SU-DHL-6 (cell line): ENCODE data around the gene CACNA1C.

Source experiments
- H2AFZ ChIP-seq: fragments of 200-600 bp; sonication (generic); 2 replicates; pipeline ENCODE4 v1.6.1; 2014; ENCODE audit warnings: low read depth, mild to moderate bottlenecking, moderate library complexity, mixed read lengths, antibody characterized with exemption, low read length; ENCODE audit not compliant: severe bottlenecking
- H3F3A ChIP-seq: fragments of 200-600 bp; shearing (Covaris generic); 2 replicates; pipeline ENCODE4 v1.6.0; 2016; ENCODE audit warnings: antibody characterized with exemption, mild to moderate bottlenecking; ENCODE audit not compliant: insufficient read depth
- H3K27ac ChIP-seq: fragments of 200-600 bp; sonication (generic); 2 replicates; pipeline ENCODE4 v1.5.1; 2016; ENCODE audit warnings: low read depth, mild to moderate bottlenecking, low read length, moderate library complexity, mixed read lengths
- H3K27me3 ChIP-seq: fragments of 200-600 bp; sonication (generic), shearing (Covaris generic); 2 replicates; pipeline ENCODE4 v1.6.0; 2014; ENCODE audit warnings: mild to moderate bottlenecking, low read length
- H3K36me3 ChIP-seq: fragments of 200-600 bp; sonication (generic); 2 replicates; pipeline ENCODE4 v1.6.1; 2014; ENCODE audit warnings: mild to moderate bottlenecking, low read length, mixed read lengths
- H3K4me2 ChIP-seq: fragments of 300-600, 200-600 bp; shearing (Covaris generic), sonication (generic); 2 replicates; pipeline ENCODE4 v1.6.0; 2014; ENCODE audit warnings: low read length, low read depth, mild to moderate bottlenecking; ENCODE audit not compliant: poor library complexity, severe bottlenecking
- H3K4me3 ChIP-seq: fragments of 200-600 bp; sonication (generic); 2 replicates; pipeline ENCODE4 v1.5.1; 2014; ENCODE audit warnings: antibody characterized with exemption, low read length, mild to moderate bottlenecking, mixed read lengths; ENCODE audit not compliant: insufficient read depth, poor library complexity, severe bottlenecking
- H3K79me2 ChIP-seq: fragments of 200-600 bp; sonication (generic); 2 replicates; pipeline ENCODE4 v1.6.1; 2014; ENCODE audit warnings: mild to moderate bottlenecking, low read length, moderate library complexity; ENCODE audit not compliant: insufficient read depth
- H3K9ac ChIP-seq: fragments of 200-600 bp; sonication (generic); 2 replicates; pipeline ENCODE4 v1.7.0; 2014; ENCODE audit warnings: mild to moderate bottlenecking, low read length
- H3K9me2 ChIP-seq: fragments of 200-600 bp; sonication (generic); replicated peaks from 2 replicates; pipeline ENCODE4 v1.6.1; 2014; ENCODE audit warnings: low read length; ENCODE audit not compliant: insufficient read depth
- H3K9me3 ChIP-seq: fragments of 200-600 bp; sonication (generic); 2 replicates; pipeline ENCODE4 v1.6.1; 2014; ENCODE audit warnings: low read length, mixed read lengths; ENCODE audit not compliant: insufficient read depth
- H4K20me1 ChIP-seq: fragments of 200-600 bp; sonication (generic); 2 replicates; pipeline ENCODE4 v1.6.1; 2014; ENCODE audit warnings: low read depth, mild to moderate bottlenecking, antibody characterized with exemption, low read length, moderate library complexity, mixed read lengths
- EZH2phosphoT487 ChIP-seq: fragments of 200-600 bp; sonication (generic), shearing (Covaris generic); conservative IDR thresholded peaks from 2 replicates; pipeline ENCODE4 v1.6.1; 2018; ENCODE audit warnings: mild to moderate bottlenecking, antibody characterized with exemption, low read length, moderate library complexity, mixed read lengths
- TF ChIP-seq, protein P1 (sequence below): fragments of 200-600 bp; sonication (generic); IDR thresholded peaks from one replicate; pipeline ENCODE4 v1.5.1; 2017; ENCODE audit warnings: antibody characterized with exemption, mild to moderate bottlenecking, low read length, moderate library complexity; ENCODE audit not compliant: insufficient read depth, poor library complexity, severe bottlenecking

Gene CACNA1C

DNA sequence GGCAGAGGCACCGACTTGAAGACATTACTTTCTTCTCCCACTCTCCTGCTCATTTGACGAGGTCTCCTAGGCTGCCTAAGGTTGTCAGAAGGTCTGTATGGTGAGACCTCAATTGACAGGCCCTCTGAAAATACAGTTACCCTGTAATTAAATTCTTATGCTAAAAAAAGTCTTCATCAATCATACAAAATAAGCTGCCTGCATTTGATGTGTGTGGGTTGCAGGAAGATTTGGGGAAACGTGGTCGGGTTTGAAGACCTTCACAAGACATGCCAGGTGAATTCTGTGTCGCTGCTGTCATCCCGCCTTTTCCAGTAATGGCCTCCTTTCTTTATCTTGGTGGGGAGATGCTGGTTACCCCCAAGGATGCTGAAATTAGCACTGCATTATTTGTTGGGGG lies 299.4 kb downstream of the CACNA1C start:
- H3K79me2 ChIP-seq: no peaks in the 10 kb centered on the region
- TF ChIP-seq, protein P1, sequence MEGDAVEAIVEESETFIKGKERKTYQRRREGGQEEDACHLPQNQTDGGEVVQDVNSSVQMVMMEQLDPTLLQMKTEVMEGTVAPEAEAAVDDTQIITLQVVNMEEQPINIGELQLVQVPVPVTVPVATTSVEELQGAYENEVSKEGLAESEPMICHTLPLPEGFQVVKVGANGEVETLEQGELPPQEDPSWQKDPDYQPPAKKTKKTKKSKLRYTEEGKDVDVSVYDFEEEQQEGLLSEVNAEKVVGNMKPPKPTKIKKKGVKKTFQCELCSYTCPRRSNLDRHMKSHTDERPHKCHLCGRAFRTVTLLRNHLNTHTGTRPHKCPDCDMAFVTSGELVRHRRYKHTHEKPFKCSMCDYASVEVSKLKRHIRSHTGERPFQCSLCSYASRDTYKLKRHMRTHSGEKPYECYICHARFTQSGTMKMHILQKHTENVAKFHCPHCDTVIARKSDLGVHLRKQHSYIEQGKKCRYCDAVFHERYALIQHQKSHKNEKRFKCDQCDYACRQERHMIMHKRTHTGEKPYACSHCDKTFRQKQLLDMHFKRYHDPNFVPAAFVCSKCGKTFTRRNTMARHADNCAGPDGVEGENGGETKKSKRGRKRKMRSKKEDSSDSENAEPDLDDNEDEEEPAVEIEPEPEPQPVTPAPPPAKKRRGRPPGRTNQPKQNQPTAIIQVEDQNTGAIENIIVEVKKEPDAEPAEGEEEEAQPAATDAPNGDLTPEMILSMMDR: no peak
- no peak for TF ChIP-seq EZH2phosphoT487
- no peaks in the 10 kb centered on the region for H3K27me3 ChIP-seq
- H2AFZ ChIP-seq: no peak overlapping the region
- H3K9me2 ChIP-seq: no peaks in the 10 kb centered on the region
- no peaks in the 10 kb centered on the region for H4K20me1 ChIP-seq
- H3K9me3 ChIP-seq: no peaks in the 10 kb centered on the region
- no peaks in the 10 kb centered on the region for H3F3A ChIP-seq
- H3K9ac ChIP-seq: no peak overlapping the region
- no peak overlapping the region for H3K4me3 ChIP-seq
- no peaks in the 10 kb centered on the region for H3K36me3 ChIP-seq
- no peak overlapping the region for H3K27ac ChIP-seq
- no peak overlapping the region for H3K4me2 ChIP-seq

DNA sequence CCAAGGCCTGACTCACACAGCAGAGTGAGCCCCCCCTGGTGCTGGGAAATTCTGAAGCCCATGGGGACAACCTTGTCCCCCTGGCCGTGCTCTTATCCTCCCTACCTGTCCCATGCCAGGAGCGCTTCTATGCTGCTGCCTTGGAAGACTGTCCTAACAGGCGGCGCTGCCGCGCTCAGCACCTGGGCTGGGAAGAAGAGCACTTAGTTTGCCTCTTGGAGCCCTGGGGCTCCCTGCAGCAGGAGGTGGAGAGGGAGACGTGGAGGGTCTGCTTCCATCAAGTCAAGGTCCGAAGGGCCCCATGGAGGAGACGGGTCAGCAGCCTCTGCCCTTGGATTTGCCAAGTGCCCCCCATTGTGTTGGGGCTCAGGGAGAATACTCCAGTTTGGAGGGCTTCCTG lies 300.5 kb downstream of the CACNA1C start:
- Histone ChIP-seq H3K9ac (no peak overlapping the region), H3K4me3 (no peak overlapping the region), H3K9me3 (no peaks in the 10 kb centered on the region), H3K9me2 (no peaks in the 10 kb centered on the region), H4K20me1 (no peaks in the 10 kb centered on the region), H3K79me2 (no peaks in the 10 kb centered on the region), H3K27ac (no peak overlapping the region), H3K27me3 (no peaks in the 10 kb centered on the region), H2AFZ (no peak overlapping the region), H3K4me2 (no peak overlapping the region), H3K36me3 (no peaks in the 10 kb centered on the region), H3F3A (no peaks in the 10 kb centered on the region)
- no peak for TF ChIP-seq EZH2phosphoT487
- TF ChIP-seq, protein P1: no peak

DNA sequence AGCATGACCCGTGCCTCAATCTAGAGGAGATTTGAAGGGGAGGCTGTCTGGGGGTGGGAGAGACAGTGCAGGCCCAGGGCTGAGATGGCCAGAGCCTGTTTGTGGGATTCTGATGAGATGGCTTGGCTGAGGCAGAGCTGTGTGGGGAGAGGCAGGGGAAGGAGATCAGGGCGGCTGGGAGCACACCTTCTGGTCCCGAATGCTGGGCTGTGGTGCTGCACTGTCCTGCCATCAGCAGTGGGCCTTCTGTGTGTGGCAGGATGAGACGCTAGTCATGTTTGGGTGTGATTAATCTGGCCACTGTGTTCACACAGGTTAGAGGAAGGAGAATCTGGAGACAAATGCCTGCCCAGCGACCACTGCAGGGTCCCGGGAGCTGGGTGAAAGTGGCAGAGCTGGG lies 300.9 kb downstream of the CACNA1C start:
- Histone ChIP-seq H3K27me3 (no peaks in the 10 kb centered on the region), H3F3A (no peaks in the 10 kb centered on the region), H3K9me3 (no peaks in the 10 kb centered on the region), H3K36me3 (no peaks in the 10 kb centered on the region), H3K4me2 (no peak overlapping the region), H3K27ac (no peak overlapping the region), H4K20me1 (no peaks in the 10 kb centered on the region), H3K79me2 (no peaks in the 10 kb centered on the region), H3K4me3 (no peak overlapping the region), H2AFZ (no peak overlapping the region), H3K9ac (no peak overlapping the region), H3K9me2 (no peaks in the 10 kb centered on the region)
- TF ChIP-seq EZH2phosphoT487: no peak
- TF ChIP-seq, protein P1: no peak
